Esophagus muscularis mucosa (tissue), 3 donors: ENCODE measurements around the gene LIN28B.
"Not testable (repeated sequence)": the region's sequence is repeated elsewhere in the genome, so short reads cannot be mapped to it uniquely, and the experiment has no call there.

ENCODE experiments used
- CTCF ChIP-seq, 3 experiments: fragments of 200-600 bp in 2 of 3; fragments of 450-650 bp in 1 of 3; sonication (generic) in 2 of 3; IDR thresholded peaks; one replicate each; pipeline ENCODE4 v1.5.1; 2017 to 2019; ENCODE audit warnings: antibody characterized with exemption in 3 of 3, mild to moderate bottlenecking in 2 of 3, moderate library complexity in 1 of 3
- POLR2A ChIP-seq: fragments of 450-650 bp; IDR thresholded peaks from one replicate; pipeline ENCODE4 v1.6.1; 2017; ENCODE audit warnings: antibody characterized with exemption, moderate library complexity, mild to moderate bottlenecking, low read depth
- POLR2AphosphoS5 ChIP-seq, 2 donors: sonication (generic); formaldehyde crosslinking; IDR thresholded peaks; one replicate each; pipeline ENCODE4 v1.6.1; 2017; ENCODE audit warnings: antibody characterized with exemption in 2 of 2

DNA sequence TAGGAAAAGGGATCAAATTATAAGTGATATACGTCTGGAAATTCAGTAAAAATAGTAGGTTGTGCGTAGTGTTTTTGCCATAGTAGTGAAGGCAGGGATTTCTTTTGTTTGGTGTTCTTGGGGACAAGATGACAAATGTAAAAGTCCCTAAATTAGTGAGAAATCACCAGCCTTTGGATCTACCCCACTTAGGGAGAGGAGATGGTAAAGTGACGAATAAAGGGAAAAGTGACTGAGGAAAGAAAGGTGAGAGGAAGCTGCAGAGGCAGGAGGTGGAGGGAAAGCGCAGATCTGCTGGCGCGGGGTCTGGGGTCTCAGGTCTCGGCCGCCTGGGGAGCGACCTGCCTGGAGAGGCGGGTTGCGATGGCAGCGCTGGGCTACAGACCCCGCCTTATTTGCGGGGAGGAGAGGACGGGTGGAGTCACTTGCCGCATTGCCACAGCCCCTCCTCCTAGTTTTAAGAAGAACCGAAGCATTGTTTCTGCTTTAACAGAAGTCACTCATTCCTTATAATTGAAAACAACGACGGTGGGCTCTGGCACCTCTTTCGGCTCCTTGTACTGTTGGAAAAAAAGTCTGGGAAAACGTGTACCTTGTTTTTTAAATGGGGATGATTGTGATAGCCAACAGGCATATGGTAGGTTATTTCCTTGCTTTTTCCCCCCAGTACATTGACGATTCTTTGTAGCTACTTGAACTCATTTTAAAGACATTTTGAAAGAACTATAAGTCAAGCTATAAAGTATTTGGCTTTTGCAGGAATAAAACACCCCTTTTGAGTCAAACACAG is 3.3 kb upstream of the LIN28B start:
- not testable (repeated sequence) for TF ChIP-seq CTCF (IDR thresholded peaks at IDR 0.05); POLR2AphosphoS5 (IDR thresholded peaks at IDR 0.05); POLR2A
